Testis (tissue), 3 donors: Measurements from ENCODE around the gene TFDP2. TPM values are rescaled to one million over a fixed set of nuclear protein-coding genes. Genes with fewer than 3 reads are reported as not detected.

Source experiments
- DNase-seq: peaks from one replicate; pipeline ENCODE4 v3.0.0-alpha.2; 2019
- H3K27ac ChIP-seq, 2 donors: fragments of 200-600 bp; sonication (generic); one replicate each; pipeline ENCODE4 v1.5.1; 2019
- H3K27me3 ChIP-seq: fragments of 200-600 bp; sonication (generic); one replicate; pipeline ENCODE4 v1.5.1; 2019
- H3K36me3 ChIP-seq: fragments of 200-600 bp; sonication (generic); one replicate; pipeline ENCODE4 v1.5.1; 2017; ENCODE audit warnings: low read depth; ENCODE audit errors: missing control alignments
- H3K4me1 ChIP-seq: fragments of 200-600 bp; sonication (generic); one replicate; pipeline ENCODE4 v1.5.1; 2019
- H3K4me3 ChIP-seq, 2 donors: fragments of 200-600 bp; sonication (generic); one replicate each; pipeline ENCODE4 v1.5.1; 2017 to 2019
- H3K9me3 ChIP-seq: fragments of 200-600 bp; sonication (generic); one replicate; pipeline ENCODE4 v1.5.1; 2017
- CTCF ChIP-seq, 3 experiments: fragments of 450-650 bp in 2 of 3; fragments of 200-600 bp in 1 of 3; sonication (generic) in 1 of 3; IDR thresholded peaks; one replicate each; pipeline ENCODE4 v1.5.1; 2016 to 2019; ENCODE audit warnings: antibody characterized with exemption in 3 of 3, mild to moderate bottlenecking in 2 of 3, moderate library complexity in 1 of 3
- POLR2A ChIP-seq: fragments of 450-650 bp; IDR thresholded peaks from one replicate; pipeline ENCODE4 v1.6.1; 2017; ENCODE audit warnings: antibody characterized with exemption, mild to moderate bottlenecking, moderate library complexity
- WGBS, 2 donors: methylation state at CpG; one replicate each; pipeline ENCODE4 v1.1.5; 2018; 5-methylcytosine and 5-hydroxymethylcytosine counted together
- intact Hi-C: fragments of 100-400 bp; cut with DNase I; formaldehyde crosslinking; loops from one replicate; pipeline ENCODE4 v1.15.1; 2023; ENCODE audit warnings: low total_unique reads
- polyA plus RNA-seq: library from polyadenylated mRNA; stranded (reverse); fragments of 350-450 nt; fragmentation: Illumina TruSeq; extraction: RNeasy Lipid Tissue Mini Kit (QIAGEN cat#74804); gene quantifications from one replicate; pipeline ENCODE4 v1.2.3, GENCODE V29; 2014; ENCODE audit warnings: low read depth, low replicate concordance; ENCODE audit not compliant: insufficient read depth
- small RNA-seq, 2 donors: library from RNA; depleted of rRNA; stranded (forward); fragments of <200 nt; gene quantifications; one replicate each; pipeline ENCODE3, GENCODE V24; 2016
- total RNA-seq, 2 donors: library from RNA; depleted of rRNA; stranded (reverse); fragments of >200 nt; gene quantifications; one replicate each; pipeline ENCODE4 v1.2.3, GENCODE V29; 2016

Gene TFDP2
- total and polyA plus RNA-seq, 3 donors from 2014 or later = 110 to 168 (median 152) TPM

- no peak for DNase-seq
- Histone ChIP-seq H3K36me3 (no peaks in the 10 kb centered on the region), H3K9me3 (no peaks in the 10 kb centered on the region), H3K27me3 (no peaks in the 10 kb centered on the region), H3K4me1 (no peaks in the 10 kb centered on the region), H3K27ac (no peak overlapping the region), H3K4me3 (no peak overlapping the region)
- intact Hi-C loops = no loop called here
- no peak for TF ChIP-seq CTCF (IDR thresholded peaks at IDR 0.05)
- no peak for TF ChIP-seq POLR2A
- 92 to 100% methylated on average over 3 of the region's 3 CpGs for WGBS, 2 donors
Measured at GRCh38 chr3:141895731-141896130, 253.6 kb downstream of the TFDP2 start.

GRCh38 chr3:141894524-141895176, 254.7 kb downstream of the TFDP2 start:
- no peak for DNase-seq
- 82 to 89% methylated on average over 5 of the region's 5 CpGs for WGBS, 2 donors
- Histone ChIP-seq H3K27me3 (no peaks in the 10 kb centered on the region), H3K4me1 (no peaks in the 10 kb centered on the region), H3K4me3 (no peak overlapping the region), H3K36me3 (no peaks in the 10 kb centered on the region), H3K9me3 (no peaks in the 10 kb centered on the region), H3K27ac (no peak overlapping the region)
- TF ChIP-seq CTCF (IDR thresholded peaks at IDR 0.05) = no peak
- TF ChIP-seq POLR2A = no peak
- intact Hi-C loops = no loop called here

Small RNA genes within 50 kb of the gene (small RNA-seq; reads per million reads assigned to genes)
- 0 reads per million in 2 donors for gene RNU6-425P
- 0 reads per million in 2 donors for gene RNU6-509P

Other genes starting within 250 kb of the TFDP2 start
- 10 to 100 TPM; 39.3 to 56.0 TPM for gene GK5, start 76.0 kb upstream of the TFDP2 start, total RNA-seq
- 13.2 TPM for gene GK5, start 76.0 kb upstream of the TFDP2 start, polyA plus RNA-seq